Hepatocyte (in vitro differentiated cells): ENCODE measurements around the gene SLC28A3.

Source experiments
- CTCF ChIP-seq: fragments of 200-600 bp; sonication (generic); IDR thresholded peaks from 2 replicates; pipeline ENCODE4 v1.5.1; 2016; ENCODE audit warnings: antibody characterized with exemption, mild to moderate bottlenecking; ENCODE audit not compliant: poor library complexity
- EZH2 ChIP-seq: fragments of 200-600 bp; sonication (generic); IDR thresholded peaks from 2 replicates; pipeline ENCODE4 v1.6.1; 2016; ENCODE audit warnings: antibody characterized with exemption, mild to moderate bottlenecking, borderline replicate concordance
- EZH2phosphoT487 ChIP-seq: fragments of 200-600 bp; sonication (generic); IDR thresholded peaks from one replicate; pipeline ENCODE4 v1.6.1; 2018; ENCODE audit warnings: antibody characterized with exemption, mild to moderate bottlenecking, low read depth, moderate library complexity; ENCODE audit not compliant: unreplicated experiment, severe bottlenecking

GRCh38 chr9:84251921-84252320 lies 88.6 kb downstream of the SLC28A3 start:
- TF ChIP-seq CTCF = no peak
- no peak for TF ChIP-seq EZH2phosphoT487
- no peak for TF ChIP-seq EZH2
